Measurements from ENCODE around the gene TMC1.

Gene TMC1

GRCh38 chr9:72874344-72874743 lies 352.9 kb downstream of the TMC1 start:
- no peak for DNase-seq (ENCODE audit: low read depth)

GRCh38 chr9:72875221-72875620 lies 353.8 kb downstream of the TMC1 start:
- no peak for DNase-seq (ENCODE audit: low read depth)

GRCh38 chr9:72880821-72881220 lies 359.4 kb downstream of the TMC1 start:
- no peak for DNase-seq (ENCODE audit: low read depth)

GRCh38 chr9:72882117-72882775 lies 360.8 kb downstream of the TMC1 start:
- DNase-seq (ENCODE audit: low read depth) = no peak

- no peak for DNase-seq (ENCODE audit: low read depth)
Measured at GRCh38 chr9:72883875-72884274, 362.5 kb downstream of the TMC1 start.

DNA sequence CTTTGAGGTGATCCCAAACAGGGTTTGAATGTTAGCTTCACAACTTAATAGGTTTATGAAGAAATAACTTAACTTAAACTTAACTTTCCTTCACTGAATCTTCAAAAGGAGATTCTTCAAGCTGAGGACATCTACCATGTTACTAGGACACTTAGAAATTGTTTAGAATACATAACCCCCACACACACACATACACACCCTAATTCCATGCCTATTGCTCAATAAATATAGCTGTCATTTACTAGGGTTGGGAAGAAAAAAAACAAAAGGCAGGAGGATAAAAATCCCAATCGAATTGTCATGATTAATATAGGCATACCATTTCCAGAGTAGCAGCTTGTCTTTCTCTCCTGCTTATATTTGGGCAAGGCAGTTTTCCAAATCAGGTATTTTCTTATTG lies 363.1 kb downstream of the TMC1 start:
- DNase-seq (ENCODE audit: low read depth) = no peak
